ENCODE results near the gene CDSN.
"Not testable (repeated sequence)": the region's sequence is repeated elsewhere in the genome, so short reads cannot be mapped to it uniquely, and the experiment has no call there.

Gene CDSN, protein sequence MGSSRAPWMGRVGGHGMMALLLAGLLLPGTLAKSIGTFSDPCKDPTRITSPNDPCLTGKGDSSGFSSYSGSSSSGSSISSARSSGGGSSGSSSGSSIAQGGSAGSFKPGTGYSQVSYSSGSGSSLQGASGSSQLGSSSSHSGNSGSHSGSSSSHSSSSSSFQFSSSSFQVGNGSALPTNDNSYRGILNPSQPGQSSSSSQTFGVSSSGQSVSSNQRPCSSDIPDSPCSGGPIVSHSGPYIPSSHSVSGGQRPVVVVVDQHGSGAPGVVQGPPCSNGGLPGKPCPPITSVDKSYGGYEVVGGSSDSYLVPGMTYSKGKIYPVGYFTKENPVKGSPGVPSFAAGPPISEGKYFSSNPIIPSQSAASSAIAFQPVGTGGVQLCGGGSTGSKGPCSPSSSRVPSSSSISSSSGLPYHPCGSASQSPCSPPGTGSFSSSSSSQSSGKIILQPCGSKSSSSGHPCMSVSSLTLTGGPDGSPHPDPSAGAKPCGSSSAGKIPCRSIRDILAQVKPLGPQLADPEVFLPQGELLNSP

DNA sequence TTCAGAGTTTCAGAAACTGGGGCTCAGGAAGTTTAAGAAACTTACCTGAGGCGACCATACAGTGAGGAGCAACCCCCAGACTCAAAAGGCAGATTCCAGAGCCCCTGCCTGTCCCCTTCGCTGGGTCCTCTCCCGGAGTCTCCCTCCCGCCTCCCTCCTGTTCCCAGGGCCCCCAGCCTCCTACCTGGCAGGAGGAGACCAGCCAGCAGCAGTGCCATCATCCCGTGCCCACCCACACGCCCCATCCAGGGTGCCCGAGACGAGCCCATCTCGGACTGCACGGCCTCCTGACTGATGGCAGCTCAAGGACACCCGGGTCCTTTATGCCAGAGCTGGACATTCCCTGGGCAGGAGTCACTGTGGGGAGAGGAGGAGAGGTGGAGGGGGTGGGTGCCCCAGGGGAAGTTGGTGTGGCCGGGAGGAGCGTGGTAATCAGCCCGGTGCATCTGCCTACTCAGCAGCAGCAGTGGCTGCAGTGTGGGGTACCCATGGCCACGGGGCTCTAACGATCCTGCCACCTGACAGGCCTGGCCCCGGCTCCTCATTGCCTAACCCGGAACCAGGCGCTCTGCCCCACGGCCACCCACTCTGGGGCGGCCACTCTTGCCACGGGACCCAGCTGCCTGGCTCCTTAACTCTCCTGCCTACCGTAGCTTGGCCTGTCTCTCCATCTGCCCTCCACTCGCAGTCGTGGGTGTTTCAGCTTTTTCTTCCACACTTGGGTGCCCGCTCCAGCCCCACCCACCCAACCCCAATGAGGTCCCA is at the start of gene CDSN:
CDSN (minus strand) TSS at position 296 of the 765 bp plus-strand sequence; CDS start at position 269, 27 bp downstream.
- no peak for DNase-seq

DNA sequence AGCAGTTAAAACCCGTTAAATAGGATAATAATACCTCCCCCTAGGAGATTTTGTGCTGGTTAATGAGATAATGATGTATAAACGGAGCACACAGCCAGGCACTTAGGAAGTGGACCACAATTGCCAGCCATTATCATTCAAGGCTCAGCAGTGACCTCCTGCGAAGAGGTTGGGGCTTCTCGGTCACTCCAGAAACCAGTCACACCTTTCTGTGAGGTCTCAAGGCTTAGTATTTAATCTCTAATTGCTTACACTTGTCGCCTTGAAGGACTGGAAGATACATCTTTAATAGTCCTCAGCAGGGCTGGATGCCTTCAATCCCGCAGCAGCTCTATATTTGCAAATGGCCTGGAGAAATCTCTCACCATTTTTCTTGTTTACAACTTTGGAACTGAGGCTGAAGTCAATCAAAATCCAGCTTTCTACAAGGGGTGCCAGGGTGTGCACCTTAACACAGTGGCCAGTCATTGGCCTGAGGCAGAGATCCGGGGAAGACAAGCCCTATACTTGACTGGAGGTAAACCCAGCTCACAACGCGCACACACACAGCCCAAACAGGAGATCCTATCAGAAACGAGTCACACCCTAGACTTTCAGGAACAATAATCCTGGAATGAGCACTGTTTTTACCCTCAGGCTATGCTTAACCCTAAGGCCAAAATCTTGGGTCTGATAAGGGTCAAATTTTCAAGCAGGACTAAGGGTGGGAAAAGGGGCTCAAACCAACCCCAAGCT is 49.0 kb upstream of the CDSN start:
- no peak for DNase-seq

DNA sequence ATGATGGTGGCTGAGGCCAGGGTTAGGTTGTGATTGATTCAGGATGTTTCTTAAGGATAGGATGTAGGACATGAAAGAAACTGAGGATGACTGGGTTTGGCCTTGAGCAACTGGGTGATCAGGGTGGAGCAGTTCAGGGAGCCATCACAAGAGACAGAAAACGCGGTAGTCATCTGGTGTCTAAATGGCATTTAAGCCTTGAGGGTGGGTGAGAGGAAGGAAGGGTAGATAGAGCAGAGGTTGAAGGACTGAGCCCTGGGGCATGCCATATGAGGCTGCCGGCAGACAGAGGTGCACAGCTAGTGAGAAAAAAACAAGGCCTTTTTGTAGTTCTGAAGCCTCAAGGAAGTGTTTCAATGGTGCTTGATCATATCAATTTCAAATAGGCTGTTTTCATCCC is 48.4 kb upstream of the CDSN start:
- DNase-seq, result no peak

DNA sequence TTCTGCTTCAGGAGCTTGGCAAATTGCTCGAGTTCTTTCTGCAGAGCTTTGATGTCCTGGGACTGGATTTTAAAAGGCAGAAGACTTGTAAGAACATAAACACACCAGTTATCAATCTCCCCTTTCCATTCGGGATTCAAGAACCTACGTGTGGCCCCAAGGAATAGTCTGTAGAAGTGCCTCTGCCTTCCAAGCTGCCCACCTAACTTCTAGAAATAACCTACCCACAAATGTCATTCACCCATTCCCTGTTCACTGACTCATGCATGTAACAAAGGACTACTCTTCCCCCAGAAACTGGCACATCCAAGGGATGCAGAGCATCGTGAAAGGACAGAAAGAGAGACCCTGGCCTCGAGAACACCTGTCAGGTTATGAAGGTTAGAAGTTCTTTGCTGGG is 45.7 kb upstream of the CDSN start:
- DNase-seq, result no peak

DNA sequence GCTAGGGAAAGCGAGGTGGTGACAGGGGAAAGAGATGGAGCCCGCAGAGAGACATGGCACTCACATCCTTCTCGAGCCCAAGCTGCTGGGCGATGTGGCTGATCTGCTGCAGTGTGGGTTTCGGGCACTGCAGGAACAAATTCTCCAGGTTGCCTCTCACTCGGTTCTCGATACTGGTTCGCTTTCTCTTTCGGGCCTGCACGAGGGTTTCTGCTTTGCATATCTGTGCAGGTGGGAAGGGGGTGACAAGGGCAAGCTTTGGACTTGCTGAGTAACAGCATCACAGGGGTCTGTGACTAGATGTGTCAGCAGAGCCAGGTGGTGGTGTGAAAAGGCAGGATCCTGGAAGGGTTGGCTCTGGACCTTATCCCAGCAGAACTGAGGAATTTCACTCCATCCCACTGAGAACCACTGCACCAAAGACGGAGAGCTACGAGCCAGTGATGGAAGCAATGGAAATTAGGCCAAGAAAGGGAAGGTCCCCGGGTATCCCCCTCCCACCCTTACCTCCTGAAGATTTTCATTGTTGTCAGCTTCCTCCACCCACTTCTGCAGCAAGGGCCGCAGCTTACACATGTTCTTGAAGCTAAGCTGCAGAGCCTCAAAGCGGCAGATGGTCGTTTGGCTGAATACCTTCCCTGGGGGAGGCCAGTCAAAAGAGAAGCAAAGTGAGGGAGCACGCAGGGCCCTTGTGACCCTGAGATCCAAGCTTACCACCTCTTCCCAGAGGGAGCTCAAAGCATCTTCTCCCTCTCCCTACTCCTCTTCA is 45.0 kb upstream of the CDSN start:
- DNase-seq, result not testable (repeated sequence)

DNA sequence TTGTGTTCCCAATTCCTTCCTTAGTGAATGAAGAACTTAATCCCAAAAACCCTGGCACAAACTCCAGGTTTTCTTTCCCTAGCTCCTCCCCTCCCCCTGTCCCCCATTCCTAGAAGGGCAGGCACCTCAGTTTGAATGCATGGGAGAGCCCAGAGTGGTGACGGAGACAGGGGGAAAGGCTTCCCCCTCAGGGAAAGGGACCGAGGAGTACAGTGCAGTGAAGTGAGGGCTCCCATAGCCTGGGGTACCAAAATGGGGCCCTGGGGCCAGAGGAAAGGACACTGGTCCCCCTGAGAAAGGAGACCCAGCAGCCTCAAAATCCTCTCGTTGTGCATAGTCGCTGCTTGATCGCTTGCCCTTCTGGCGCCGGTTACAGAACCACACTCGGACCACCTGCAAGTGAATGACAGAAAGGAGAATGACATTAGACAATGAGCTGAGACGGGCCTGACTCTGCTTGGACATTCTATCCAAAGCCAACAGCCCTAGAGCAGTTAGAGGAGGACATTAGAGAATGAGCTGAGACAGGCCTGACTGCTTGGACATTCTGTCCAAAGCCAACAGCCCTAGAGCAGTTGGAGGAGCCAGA is 44.3 kb upstream of the CDSN start:
- not testable (repeated sequence) for DNase-seq

DNA sequence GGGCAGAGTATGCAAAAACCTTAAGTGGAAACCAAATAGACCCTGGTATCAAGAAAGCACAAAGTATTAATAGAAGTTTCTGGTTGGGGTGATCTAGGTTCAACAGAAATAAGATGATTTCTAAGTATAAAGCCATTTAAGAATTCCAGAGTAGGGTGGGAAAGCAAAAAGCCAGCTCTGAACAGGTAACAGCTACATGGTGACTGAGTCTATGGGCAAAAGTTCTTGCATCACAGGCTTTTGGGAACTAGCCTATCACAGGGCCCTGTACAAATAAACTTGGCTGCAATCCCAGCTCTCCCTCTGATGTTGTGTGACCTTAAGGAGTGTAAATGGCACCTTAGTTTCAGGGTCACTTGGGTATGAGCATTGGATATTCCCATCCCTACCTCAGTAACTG is 43.7 kb upstream of the CDSN start:
- no peak for DNase-seq

DNA sequence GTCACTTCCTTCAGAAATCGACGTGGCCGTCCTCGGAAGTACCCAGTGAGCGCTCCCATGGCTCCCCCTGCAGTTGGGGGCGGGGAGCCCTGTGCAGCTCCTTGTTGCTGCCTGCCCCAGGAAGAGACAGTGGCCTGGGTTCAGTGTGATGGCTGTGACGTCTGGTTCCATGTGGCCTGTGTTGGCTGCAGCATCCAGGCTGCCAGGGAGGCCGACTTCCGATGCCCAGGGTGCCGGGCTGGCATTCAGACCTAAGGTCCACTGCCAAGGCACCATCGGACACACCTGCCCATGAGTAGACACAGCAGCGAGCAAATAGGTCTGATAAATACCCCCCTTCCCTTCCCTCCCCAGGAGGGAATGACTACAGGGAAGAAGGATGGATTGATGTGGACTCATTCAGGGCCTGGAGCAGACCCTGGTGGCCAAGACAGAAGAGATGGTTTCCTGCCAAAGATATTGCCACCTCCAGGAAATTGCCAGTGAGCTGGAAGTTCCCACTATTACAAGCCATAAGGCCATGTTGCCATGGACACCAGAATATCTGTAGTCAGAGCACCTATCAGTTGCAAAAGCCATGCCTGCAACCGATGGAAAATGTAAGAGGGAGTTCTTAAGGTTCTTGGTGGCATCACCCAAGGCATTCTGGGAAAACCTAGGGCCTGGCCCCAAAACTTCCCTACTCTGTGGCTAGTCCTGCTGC is 42.4 kb upstream of the CDSN start:
- DNase-seq, result no peak

DNA sequence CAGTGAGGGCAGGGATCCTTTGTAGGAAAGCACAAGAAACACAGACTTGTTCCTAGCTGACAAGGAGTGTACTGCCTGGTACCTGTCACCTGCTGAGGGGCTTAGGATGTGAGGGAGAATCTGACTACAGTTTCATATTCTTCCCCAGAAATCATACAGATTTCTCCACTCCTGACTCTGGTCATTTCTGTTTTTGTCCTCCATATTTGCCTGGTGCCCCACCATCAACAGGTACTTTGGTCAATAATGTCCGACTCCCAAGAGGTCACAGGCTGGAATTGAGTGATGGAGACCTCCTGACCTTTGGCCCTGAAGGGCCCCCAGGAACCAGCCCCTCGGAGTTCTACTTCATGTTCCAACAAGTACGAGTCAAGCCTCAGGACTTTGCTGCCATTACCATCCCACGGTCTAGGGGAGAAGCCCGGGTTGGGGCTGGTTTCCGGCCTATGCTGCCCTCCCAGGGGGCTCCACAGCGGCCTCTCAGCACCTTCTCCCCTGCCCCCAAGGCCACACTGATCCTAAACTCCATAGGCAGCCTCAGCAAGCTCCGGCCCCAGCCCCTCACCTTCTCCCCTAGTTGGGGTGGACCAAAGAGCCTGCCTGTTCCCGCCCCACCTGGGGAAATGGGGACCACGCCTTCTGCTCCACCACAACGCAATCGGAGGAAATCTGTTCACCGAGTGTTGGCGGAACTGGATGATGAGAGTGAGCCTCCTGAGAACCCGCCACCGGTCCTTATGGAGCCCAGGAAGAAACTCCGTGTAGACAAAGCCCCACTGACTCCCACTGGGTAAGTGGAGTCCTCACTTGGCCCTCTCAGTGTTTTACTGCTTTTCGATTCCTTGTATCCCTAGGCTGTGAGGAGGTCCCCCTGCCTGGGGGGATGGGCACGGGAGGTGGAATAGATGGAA is 41.2 kb upstream of the CDSN start:
- no peak for DNase-seq

DNA sequence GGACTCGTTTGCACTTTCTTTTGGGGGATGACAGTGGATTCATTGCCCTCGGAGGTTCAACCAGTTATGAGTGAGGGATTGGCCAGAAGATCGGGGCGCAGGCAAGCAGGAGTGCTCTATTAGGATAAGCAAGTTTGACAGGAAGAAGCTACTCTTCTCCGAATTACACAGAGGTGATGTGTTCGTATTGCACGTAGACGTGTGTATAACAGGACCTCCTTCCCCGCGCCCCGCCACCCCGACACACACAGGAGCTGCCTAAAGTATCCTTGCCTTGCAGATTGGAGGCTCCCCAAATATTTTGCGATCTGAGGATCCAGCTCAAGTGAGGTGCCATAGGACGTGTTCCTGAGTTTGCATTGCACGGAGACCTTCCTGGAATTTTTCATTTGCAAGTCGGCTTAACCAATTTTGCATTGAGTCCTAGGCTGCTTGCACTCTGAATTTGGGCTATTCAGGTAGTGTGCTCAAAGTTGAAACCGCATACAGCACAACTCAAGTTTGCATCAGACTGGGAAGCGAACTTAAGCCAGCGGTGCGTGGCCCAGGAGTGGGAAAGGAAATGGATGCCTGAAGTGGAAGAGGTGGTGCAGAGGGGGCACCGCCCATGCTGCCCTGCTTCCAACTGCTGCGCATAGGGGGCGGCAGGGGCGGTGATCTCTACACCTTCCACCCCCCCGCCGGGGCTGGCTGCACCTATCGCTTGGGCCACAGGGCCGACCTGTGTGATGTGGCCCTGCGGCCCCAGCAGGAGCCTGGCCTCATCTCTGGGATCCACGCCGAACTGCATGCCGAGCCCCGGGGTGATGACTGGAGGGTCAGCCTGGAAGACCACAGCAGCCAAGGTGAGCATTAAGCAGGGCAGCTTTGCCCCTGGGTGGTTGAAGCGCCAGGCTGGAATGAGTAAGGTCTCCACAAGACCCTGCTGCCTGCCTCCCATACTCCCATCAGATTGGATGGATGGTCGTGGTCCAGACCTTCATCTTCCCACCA is 38.9 kb upstream of the CDSN start:
- no peak for DNase-seq

DNA sequence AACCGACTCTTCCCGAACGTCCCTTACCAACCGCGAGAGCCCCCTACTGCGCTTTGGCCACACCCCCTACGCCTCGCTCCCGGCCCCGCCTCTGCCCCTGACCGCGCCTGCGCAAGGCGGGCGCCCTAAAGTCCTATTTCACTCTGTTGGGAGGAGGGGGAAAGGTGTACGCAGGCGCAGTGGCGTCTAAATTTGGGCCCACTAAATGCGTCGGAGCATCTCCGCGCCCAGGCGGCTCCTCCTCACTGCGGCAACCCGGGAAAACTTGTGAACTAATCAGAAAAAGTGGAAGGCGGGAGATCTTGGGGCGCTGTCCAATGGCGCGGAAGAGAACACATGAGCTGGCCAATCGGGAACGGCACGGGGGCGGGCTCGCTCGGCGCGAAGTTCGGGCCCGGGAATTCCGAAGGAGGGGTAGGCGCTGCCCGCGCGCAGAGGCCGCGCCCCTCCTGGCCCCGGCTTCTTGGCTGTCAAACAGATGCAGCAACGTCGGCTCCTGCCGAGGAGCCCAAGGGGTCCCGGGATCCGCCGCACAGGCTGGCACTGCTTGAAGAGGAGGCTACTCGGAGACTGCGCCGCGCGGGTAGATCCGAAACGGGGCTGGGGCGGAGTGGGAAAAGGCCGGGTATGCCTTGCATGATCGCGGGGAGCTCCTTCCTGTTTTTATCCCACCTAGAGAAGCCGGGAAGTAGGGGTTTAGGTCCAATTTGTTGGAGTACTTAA is 38.1 kb upstream of the CDSN start, which contains the start of gene TCF19:
TCF19 (plus strand) TSS at position 450 of the 723 bp plus-strand sequence. CDS start 881 bp downstream, outside the sequence.
- peak; percentile 99 for DNase-seq

DNA sequence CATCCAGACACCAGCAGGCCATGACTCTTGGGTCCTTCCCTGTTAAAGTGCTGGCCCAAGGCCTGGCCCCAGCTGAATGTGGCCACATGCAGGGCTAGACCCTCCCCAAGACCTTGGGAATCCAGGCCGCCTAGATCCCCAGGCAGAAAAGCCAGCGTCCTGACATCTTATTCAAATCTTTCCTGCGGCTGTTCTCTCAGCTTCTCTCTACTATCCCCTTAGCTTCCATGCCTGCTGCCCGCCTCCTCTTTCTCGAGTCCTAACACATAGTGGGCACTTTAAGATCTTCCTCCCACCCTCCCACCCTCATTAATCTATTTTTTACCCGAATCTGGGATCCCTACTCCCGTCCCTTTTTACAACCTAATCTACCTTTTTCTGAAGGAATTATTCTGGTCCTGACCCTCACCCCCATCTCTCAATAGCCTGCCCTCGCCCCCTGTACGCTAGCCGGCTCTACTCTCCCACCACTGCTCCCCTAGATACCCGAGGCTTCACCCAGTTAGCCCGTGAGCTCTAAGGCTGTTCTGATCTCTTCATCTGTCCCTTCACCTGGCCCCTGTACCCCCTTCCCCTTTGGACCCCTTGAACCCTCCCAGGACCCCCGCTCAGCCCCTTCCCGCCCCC is 37.4 kb upstream of the CDSN start, which contains the start of gene CCHCR1:
CCHCR1 (minus strand) TSS at position 290 of the 627 bp plus-strand sequence; CDS start at position 88, 202 bp downstream.
- DNase-seq, result no peak

DNA sequence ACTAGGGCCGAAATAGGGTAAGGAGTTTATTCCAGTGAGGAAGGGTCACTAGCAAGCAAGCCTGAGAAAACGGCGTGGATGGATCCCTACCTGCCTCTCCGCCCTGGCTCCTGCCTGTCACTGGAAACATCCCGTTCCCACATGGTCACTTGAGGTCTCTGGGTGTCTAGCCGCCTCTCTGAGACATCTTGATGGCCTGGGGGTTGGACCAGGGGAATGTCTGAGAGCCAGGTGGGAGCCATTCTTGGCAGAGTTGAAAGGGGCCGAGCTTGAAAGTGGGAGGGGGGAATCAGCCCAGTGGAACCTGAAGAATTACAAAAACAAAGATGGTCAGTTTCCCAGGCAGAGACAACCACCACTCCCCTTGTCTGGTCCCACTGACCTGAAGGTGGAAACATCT is 36.4 kb upstream of the CDSN start:
- DNase-seq, result no peak

DNA sequence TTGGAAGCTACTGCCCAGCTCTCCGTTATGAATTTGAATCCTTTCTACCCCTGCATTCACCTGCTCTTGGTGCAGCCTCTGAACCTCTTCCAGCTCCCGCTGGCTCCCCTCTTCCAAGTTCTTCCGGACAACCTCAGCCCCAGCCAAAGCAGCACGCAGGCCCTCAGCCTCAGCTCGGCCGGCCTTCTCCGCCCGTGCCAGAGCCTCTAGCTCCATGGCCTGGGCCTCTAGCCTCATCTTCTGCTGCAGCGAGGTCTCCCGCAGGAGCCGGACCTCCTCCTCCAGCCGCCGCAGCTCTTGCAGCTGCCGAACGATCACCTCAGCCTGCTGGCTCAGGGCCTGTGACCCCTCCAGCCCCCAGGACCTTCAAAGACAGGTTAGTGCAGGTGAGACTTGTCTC is 34.2 kb upstream of the CDSN start:
- no peak for DNase-seq

DNA sequence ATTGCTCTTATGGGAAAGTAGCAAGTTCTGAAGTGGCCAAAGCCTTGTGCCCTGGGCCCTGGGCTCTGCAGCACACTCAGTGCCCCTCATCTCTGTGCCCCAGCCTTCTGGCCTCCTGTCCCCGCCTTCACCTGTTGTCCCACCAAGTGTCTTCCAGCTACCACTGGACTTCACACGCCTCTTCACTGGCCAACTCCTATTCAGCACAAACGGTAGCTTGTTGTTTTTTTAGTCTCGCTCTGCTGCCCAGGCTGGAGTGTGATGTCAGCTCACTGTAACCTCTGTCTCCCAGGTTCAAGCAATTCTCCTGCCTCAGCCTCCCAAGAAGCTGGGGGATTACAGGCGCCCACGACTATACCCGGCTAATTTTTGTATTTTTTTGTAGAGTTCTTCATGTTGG is 32.5 kb upstream of the CDSN start:
- DNase-seq, result no peak

DNA sequence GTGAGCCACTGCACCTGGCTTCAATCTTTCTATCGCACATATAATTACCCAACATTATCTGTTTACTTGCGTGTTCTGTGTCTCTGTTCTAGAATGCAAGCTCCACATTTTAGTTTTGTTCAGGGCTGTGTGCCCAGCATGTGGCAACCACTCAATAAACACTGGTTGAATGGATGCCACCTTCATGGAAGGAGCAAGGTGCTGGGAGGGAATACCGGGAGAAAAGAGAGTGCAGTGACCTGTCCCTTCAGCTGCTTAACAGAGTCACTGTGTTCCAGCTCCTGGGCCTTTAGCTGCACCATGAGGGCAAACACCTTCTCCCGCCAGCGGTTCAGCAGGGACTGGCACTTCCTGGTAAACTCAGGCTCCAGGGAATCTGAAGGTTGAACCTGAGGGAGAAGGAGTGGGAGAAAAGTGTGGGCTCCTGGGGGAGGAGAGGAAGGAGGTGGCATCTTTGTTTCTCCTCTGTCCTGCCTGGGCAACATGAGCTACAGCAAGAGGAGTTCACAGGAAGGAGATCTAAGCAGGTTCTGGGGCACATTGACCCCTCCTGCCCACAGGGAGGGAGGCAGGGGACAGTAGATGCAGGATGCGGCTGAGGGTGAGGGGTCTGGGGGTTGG is 29.7 kb upstream of the CDSN start:
- no peak for DNase-seq

DNA sequence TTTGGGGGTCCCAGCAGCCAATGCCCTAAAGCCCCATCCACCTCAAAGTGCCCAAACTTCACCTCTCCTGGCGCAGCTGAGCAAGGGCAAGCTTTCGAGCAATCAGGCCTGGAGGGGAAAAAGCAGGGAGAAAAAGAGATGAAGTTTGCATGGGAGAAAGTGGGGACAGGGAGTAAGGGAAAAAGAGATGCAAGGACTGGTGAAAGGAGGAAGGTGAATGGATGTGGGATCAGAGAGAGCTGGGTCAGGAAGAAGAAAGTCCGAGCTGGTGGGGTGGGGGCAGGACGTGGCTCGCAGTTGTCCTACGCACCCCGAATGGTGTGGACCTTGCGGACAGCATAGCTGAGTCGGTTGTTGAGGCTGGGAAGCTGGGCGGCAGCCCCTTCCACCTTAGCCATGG is 25.1 kb upstream of the CDSN start:
- DNase-seq, result no peak
